Mammary epithelial cell (primary cell): ENCODE data around the gene SMIM24.

Experiments
- EZH2 ChIP-seq: IDR thresholded peaks from 2 replicates; pipeline ENCODE4 v1.6.1; 2012; ENCODE audit warnings: low read length, inconsistent platforms, borderline replicate concordance
- TF ChIP-seq, protein P1 (sequence below), 2 donors: IDR thresholded peaks in 1 of 2; conservative IDR thresholded peaks in 1 of 2; 2 replicates each; pipeline ENCODE4 v1.5.1; 2011 to 2012; ENCODE audit warnings: inconsistent platforms in 2 of 2, low read length in 2 of 2, mild to moderate bottlenecking in 2 of 2, control low read depth in 1 of 2, low read depth in 1 of 2; ENCODE audit not compliant: insufficient read depth in 1 of 2; ENCODE audit errors: extremely low read depth in 1 of 2

DNA sequence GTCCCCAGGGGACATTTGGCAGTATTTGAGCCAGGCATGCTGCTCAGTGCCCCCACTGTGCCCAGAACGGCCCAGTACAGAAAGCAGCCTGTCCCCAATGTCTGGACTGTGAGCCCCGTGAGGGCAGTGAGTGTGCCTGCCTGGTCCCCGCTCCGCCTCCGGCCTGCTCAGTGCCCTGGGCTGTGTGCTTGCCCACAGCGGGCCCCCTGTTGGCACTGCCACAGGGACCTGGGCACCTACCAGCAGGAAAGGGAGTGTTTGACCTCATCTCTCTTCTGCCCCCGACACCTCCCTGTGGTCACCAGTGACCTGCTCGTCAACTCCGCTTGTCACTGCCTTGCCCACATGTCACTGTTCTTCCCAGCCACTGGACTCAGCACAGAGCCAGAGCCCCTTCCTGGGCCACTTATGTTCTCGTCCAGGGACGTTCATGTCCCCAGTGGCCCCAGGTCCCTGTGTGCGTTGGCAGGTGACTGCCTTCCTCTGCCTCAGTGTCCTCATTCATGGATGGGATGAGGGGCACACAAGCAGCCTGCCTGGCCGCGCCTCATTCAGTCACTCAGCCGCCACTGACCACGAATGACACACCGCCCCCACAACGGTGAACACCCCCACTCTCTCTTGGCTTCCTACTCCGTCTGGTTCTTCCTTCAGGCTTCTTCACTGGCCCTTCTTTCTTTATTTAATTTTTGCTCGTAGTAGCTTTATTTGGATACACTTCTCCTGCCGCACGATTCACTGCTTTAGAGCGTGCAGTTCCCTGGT, 28.6 kb upstream of the SMIM24 start:
- TF ChIP-seq EZH2: no peak
- TF ChIP-seq, protein P1, sequence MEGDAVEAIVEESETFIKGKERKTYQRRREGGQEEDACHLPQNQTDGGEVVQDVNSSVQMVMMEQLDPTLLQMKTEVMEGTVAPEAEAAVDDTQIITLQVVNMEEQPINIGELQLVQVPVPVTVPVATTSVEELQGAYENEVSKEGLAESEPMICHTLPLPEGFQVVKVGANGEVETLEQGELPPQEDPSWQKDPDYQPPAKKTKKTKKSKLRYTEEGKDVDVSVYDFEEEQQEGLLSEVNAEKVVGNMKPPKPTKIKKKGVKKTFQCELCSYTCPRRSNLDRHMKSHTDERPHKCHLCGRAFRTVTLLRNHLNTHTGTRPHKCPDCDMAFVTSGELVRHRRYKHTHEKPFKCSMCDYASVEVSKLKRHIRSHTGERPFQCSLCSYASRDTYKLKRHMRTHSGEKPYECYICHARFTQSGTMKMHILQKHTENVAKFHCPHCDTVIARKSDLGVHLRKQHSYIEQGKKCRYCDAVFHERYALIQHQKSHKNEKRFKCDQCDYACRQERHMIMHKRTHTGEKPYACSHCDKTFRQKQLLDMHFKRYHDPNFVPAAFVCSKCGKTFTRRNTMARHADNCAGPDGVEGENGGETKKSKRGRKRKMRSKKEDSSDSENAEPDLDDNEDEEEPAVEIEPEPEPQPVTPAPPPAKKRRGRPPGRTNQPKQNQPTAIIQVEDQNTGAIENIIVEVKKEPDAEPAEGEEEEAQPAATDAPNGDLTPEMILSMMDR (conservative IDR thresholded peaks at IDR 0.05 in 1 of 2, IDR thresholded peaks at IDR 0.05 in 1 of 2; ENCODE audit: extremely low read depth in 1 of 2, insufficient read depth in 1 of 2, low read depth in 1 of 2, low read length in 2 of 2): no peak
